AG09319 (cell line): ENCODE data around the gene TBKBP1.

Experiments
- DNase-seq: peaks from one replicate; pipeline ENCODE4 v3.0.0-alpha.2; 2010; ENCODE audit warnings: low read depth; ENCODE audit errors: extremely low read depth
- TF ChIP-seq, protein P1 (sequence below): IDR thresholded peaks from 2 replicates; pipeline ENCODE4 v1.5.1; 2011; ENCODE audit warnings: low read depth, mild to moderate bottlenecking, inconsistent platforms, low read length, moderate library complexity

TBKBP1 gene

GRCh38 chr17:47744168-47745036 lies 50.4 kb downstream of the TBKBP1 start:
- TF ChIP-seq, protein P1, sequence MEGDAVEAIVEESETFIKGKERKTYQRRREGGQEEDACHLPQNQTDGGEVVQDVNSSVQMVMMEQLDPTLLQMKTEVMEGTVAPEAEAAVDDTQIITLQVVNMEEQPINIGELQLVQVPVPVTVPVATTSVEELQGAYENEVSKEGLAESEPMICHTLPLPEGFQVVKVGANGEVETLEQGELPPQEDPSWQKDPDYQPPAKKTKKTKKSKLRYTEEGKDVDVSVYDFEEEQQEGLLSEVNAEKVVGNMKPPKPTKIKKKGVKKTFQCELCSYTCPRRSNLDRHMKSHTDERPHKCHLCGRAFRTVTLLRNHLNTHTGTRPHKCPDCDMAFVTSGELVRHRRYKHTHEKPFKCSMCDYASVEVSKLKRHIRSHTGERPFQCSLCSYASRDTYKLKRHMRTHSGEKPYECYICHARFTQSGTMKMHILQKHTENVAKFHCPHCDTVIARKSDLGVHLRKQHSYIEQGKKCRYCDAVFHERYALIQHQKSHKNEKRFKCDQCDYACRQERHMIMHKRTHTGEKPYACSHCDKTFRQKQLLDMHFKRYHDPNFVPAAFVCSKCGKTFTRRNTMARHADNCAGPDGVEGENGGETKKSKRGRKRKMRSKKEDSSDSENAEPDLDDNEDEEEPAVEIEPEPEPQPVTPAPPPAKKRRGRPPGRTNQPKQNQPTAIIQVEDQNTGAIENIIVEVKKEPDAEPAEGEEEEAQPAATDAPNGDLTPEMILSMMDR, result no peak
- no peak for DNase-seq

- DNase-seq, result no peak
- TF ChIP-seq, protein P1, result no peak
Observed at GRCh38 chr17:47745037-47745380, 51.0 kb downstream of the TBKBP1 start.

DNA sequence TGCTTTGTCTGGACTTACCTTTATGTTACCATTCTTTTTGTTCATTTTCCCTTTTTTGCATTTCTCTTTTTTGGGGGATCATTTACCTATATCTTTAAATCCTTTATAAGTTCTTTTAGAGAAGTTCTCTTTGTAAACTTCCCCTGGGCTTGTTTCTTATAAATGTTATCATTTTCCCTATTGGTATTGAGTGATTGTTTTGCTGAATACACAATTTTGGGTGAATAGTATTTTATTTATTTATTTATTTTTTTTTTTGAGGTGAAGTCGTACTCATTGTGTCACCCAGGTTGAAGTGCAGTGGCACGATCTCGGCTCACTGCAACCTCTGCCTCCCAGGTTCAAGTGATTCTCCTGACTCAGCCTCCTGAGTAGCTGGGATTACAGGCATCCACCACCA lies 57.5 kb downstream of the TBKBP1 start:
- TF ChIP-seq, protein P1, result no peak
- no peak for DNase-seq

DNA sequence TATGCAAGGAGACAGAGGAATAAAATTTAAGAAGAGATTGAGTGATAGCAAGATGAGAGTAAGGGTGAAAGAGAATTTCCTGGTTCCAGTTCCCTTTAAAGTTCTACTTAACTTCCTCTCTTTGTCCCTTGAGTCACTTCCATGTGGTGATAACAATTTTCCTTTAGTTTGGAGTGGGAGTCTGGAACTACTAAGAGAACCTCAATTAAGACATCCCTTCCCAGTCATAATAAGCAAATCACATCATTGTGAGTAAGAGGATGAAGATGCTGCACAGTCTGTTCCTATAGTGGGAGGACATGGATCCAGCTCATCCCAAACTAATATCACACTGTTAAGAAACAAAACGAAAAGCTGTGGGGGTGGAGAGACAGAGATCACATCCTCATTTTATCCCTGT lies 63.4 kb downstream of the TBKBP1 start:
- TF ChIP-seq, protein P1, result no peak
- DNase-seq, result no peak

DNA sequence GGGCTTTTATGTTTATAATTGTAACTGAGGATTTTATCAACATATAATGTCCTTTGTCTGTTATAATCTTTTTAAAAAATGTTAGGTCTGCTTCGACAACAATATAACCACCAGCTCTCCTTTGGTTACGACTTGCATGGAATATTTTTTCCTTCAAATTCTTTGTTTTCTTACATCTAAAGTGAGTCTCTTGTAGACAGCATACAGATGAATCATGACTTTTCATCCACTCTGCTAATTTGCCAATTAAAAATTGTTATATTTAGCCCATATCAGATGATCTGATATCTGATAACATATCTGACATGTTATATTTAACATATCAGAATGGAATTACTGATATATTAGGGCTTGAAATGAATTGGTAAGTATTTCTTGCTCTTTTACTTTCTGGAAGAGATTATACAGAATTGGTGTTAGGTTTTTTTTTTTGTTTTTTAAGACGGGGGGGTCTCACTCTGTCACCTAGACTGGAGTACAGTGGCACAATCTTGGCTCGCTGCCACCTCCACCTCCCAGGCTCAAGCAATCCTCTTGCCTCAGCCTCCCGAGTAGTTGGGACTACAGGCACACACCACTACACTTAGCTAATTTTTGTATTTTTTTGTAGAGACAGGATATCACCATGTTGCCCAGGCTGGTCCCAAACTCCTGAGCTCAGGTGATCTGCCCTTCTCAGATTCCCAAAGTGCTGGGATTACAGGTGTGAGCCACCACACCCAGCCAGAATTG lies 66.6 kb downstream of the TBKBP1 start:
- TF ChIP-seq, protein P1, result no peak
- no peak for DNase-seq
